SK-N-MC (cell line): ENCODE data around the gene DPP10.

Experiments
- EZH2 ChIP-seq: fragments of 200-600 bp; sonication (generic); IDR thresholded peaks from one replicate; pipeline ENCODE4 v1.6.1; 2017; ENCODE audit warnings: antibody characterized with exemption
- FOXP2 ChIP-seq: optimal IDR thresholded peaks from 2 replicates; pipeline ENCODE3; 2011; ENCODE audit warnings: mild to moderate bottlenecking, moderate library complexity; ENCODE audit not compliant: insufficient read depth; ENCODE audit errors: extremely low read length, control extremely low read depth
- POLR2AphosphoS5 ChIP-seq: IDR thresholded peaks from 2 replicates; pipeline ENCODE4 v1.6.1; 2012; ENCODE audit warnings: mild to moderate bottlenecking, low read depth, low read length, borderline replicate concordance

DNA sequence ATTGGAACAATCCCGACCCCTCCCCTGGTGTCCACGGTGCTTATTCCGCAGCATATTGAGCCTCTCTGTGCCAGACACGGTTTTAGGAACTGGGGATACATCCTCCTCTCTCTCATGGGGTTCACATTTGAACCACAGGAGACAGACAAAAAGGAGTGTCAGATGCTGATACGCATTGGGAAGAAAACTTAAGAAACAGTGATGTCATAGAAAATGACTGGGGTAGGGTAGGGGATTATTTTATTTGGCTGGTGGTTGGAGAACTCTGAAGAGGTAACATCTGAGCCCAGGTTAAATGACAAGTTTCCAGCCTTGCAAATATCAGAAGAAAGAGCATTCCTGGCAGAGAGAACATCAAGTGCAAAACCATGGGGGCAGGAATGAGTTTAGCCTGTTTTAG is 344.5 kb downstream of the DPP10 start:
- TF ChIP-seq POLR2AphosphoS5 (no peak), EZH2 (no peak), FOXP2 (no peak)
